DMS 273 (cell line): ENCODE results near the gene DNAJB4.
"Not testable (repeated sequence)": the region's sequence is repeated elsewhere in the genome, so short reads cannot be mapped to it uniquely, and the experiment has no call there.

Experiments used
- DNase-seq: peaks from one replicate; lab custom pipeline; 2025; ENCODE audit not compliant: unreplicated experiment; lab: John Stamatoyannopoulos, UW

DNAJB4 gene

DNA sequence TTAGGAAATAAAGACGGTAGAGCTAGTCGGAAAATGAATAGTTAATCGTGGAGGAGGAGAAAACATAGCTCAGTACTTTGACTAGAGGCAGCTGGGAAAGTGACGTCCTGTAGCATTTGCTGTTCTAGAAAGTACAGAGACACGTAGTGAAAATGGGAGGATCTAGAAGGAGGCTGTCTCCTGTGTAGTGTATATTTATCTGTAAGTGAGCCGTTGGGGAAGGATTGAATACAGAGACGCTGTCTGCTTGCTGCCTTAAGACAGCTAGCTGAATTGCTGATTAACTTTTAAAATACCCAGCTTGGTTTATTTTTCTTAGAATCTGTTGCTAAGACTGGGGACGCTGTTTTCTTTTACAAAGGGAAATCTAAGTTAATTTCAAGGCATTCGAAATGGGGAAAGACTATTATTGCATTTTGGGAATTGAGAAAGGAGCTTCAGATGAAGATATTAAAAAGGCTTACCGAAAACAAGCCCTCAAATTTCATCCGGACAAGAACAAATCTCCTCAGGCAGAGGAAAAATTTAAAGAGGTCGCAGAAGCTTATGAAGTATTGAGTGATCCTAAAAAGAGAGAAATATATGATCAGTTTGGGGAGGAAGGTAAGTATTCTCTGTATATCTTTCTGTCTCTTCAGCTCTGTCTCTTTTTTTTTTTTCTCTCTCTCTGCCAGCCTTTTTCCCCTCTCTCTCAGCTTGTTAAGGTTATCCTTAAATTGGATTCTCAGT is at the start of gene DNAJB4:
TSS of gene DNAJB4 (plus strand) at position 221 of the 729 bp plus-strand sequence. CDS start at position 393, 172 bp downstream.
- peak; percentile 97 for DNase-seq

DNA sequence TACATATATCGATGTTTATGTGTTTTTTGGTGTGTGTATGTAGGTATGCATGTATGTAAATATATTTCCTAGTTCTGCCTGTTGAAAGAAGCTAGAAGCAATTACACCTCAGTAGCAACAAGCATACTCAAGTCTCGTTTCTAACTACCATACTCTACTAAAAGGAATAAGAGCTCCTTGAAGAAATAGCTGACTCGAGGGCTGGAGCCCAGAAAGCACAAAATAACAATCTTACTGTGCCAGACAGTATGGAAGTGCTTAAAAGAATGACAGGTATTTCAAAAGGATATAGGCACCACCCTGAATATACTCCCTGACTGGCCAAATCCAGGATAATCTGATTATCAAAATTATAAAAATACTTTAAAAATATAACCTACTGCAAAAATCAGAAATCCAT is 49.0 kb upstream of the DNAJB4 start:
- no peak for DNase-seq

- no peak for DNase-seq
Observed at GRCh38 chr1:77956464-77956863, 48.3 kb upstream of the DNAJB4 start.

GRCh38 chr1:77958391-77958790 is 46.3 kb upstream of the DNAJB4 start:
- DNase-seq = no peak

DNA sequence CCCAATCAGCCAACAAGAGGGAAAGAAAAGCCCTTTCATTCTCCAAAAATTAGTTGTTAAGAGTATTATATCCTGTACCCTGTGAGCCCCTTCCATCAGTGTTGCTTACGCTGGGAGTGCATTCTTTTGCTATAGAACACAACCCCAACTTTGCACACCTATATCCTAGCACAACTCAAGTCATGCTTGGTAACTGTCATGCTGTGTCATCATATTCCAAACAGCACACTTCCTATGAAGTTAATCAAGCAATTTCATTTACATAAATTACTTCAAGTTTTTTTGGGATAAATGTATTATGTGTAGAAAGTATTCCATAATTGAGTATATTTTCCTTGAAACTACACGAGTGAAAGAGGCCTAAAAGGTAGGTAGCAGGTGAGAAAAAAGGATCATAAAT is 45.9 kb upstream of the DNAJB4 start:
- no peak for DNase-seq

DNA sequence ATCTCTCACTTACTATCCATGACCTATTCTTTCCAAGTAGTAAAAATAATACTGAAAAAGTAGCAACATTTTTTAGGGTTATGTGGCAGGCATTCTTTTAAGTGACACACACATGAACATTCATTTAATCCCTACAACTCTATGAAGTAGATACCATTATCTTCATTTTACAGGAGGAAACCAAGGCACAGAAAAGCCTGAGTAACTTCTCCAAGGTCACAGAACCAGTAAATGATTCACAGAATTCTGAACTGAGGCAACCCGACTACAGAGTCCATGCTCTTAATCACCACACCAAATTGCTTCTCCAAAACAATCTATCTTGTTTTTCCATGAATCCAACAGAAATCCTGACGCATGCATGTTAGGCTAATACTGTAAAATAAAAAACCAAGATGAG is 43.3 kb upstream of the DNAJB4 start:
- DNase-seq = no peak

GRCh38 chr1:77966291-77966690 is 38.4 kb upstream of the DNAJB4 start:
- no peak for DNase-seq

DNA sequence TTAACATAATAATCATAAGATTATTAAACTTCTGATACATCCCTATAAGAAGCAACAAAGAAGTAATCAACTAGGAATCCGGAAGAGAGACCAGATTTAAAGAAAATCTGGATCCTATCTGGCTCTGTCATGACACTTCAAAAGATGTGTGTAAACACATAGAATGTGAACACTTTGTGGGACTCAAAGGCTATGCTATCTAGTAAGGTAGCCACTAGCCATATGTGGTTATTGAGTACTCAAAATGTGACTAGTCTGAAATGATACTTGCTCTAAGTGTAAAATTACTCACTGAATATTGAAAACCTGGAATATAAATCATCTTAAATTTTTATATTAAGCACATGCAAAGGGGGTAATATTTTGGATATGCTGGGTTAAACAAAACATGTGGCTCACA is 34.5 kb upstream of the DNAJB4 start:
- DNase-seq = no peak

GRCh38 chr1:77972080-77972479 is 32.7 kb upstream of the DNAJB4 start:
- no peak for DNase-seq

- no peak for DNase-seq
Observed at GRCh38 chr1:77975386-77975785, 29.4 kb upstream of the DNAJB4 start.

GRCh38 chr1:77975907-77976306 is 28.8 kb upstream of the DNAJB4 start:
- DNase-seq = no peak

DNA sequence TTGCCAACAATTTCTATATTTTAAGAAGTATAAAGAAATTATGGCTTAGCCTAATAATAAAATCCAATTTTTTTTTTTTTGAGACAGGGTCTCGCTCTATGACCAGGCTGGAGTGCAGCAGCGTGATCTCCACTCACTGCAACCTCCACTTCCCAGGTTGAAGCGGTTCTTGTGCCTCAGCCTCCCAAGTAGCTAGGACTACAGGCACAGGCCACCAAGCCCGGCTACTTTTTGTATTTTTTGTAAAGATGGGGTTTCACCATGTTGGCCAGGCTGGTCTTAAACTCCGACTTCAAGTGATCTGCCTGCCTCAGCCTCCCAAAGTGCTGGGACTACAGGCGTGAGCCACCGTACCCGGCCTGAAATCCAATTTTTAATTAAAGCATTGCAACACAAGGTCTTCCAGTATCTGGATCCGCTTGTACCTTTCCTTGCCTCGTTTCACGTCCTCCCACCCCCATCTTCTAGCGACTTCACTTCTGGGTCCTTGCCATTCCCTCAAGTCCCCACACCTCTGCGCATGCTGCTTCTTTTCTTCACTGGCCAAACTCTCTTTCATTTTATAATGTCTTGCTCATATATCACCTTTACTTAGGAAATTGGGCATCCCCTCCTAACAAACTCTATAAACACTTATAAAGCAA is 28.2 kb upstream of the DNAJB4 start:
- peak; percentile 35 for DNase-seq

- no peak for DNase-seq
Observed at GRCh38 chr1:77977989-77978292, 26.8 kb upstream of the DNAJB4 start.

- peak; percentile 95 for DNase-seq
Observed at GRCh38 chr1:77978293-77978968, 26.3 kb upstream of the DNAJB4 start.

DNA sequence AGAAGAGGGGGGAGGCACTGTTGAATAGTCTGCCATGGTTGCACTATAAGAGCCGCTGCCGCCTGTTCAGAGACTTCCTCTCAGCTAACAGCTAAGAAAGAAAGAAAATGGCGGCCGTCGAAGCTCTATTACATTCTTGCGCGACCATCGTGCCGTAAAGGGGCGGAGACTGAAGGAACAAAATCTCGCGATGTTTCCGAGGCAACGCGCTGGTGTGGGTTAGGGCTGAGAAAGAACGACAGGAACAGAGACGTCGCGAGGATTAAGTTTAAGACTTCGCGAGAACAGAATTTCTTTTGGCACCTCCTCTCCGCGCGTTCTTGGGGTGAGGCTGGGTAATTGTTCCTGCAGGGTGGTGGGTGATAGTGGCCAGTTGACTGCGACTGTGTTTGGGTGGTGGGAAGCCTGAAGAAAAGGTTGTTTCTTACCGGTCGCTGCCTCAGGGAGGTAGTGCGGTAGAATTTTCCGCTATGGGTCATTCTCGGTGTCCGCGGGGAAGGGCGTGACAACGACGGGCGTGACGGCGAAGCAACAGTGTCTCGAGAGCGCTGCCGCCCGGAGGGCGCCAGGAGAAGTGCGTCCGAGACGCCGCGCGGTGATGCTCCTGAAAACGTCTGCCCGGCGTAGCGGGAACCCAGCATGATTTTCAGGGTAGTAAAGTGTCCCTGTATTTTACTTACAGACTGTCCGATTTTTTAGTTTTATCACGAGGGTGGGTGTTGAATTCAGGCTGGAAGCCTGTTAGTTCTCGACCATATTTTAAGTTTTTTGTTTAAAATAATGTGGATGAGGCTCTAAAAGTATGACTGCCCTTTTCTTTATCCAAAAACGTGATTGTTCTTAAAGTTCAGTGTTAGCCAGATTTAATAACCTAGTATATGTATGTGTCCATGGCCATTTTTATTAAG is 25.5 kb upstream of the DNAJB4 start, which contains the start of gene FUBP1:
TSS of gene FUBP1 (minus strand) at position 104 of the 908 bp plus-strand sequence. CDS start at position 36, 68 bp downstream.
- peak; percentile 99 for DNase-seq

DNA sequence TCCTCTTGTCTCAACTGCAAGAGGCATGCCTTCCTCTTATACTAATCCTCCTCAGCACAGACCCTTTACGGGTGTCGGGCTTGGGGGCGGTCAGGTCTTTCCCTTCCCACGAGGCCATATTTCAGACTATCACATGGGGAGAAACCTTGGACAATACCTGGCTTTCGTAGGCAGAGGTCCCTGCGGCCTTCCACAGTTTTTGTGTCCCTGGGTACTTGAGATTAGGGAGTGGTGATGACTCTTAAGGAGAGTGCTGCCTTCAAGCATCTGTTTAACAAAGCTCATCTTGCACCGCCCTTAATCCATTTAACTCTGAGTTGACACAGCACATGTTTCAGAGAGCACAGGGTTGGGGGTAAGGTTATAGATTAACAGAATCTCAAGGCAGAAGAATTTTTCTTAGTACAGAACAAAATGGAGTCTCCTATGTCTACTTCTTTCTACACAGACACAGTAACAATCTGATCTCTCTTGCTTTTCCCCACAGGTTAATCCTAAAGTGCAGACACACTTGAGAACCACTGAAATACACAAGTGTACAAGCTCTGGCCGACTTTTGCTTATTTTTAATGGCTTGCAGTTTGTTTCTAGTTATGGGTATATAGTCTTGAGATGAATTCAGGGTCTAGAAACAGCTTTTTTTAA is 21.3 kb upstream of the DNAJB4 start:
- not testable (repeated sequence) for DNase-seq

DNA sequence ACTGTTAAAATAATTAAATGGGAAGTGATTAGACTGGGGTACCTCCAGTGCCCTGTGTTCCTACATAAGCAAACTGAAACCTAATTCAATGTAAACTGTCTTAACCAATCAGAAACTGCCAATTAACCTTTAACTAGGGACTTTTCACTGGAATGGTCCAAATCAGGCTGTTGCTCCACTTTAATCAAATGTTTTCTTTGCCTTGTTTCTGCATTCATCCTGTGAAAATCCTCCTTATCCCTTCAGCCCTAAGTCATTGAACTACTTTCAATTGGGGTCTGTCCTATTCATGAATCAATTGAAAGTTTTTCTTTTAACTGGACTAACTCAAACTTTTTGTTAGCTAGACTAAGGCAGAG is 20.8 kb upstream of the DNAJB4 start:
- DNase-seq = no peak

DNA sequence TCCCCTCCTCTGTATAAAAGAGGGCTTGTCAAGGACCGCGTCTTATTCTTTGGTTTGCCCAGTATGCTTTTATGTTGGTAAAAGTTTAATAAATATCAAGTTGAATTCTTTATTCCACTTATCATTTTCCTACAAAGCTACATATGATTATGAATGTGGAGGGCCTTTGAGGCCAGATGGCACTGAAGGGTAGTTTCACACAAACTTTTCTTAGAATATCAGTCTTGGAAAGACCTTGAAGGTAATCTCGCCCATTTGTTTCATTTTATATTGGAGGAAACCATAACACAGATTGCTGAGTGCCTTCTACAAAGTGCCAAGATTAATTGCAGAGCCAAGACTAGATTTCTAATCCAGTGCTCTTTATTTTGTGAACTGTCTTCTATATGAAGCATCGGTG is 20.1 kb upstream of the DNAJB4 start:
- no peak for DNase-seq

DNA sequence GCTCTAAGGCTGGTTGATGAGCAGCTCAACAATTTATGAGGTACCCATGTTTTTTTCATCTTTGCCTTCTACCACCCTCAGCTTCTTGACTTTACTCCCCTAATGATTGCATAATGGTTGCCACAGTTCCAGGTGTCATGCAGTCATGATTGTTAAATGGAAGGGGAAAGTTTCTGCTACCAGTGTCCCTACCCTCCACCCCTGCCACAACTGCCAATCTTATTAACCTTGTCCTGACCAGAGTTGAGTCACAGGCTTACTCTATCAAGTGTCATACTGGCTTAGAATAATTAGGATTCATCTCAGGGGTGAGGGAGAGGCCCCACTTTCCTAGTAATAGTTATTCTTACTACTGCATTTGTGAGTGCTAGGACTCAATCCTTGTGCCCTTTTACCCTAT is 17.9 kb upstream of the DNAJB4 start:
- no peak for DNase-seq

GRCh38 chr1:77987919-77988318 is 16.8 kb upstream of the DNAJB4 start:
- no peak for DNase-seq

DNA sequence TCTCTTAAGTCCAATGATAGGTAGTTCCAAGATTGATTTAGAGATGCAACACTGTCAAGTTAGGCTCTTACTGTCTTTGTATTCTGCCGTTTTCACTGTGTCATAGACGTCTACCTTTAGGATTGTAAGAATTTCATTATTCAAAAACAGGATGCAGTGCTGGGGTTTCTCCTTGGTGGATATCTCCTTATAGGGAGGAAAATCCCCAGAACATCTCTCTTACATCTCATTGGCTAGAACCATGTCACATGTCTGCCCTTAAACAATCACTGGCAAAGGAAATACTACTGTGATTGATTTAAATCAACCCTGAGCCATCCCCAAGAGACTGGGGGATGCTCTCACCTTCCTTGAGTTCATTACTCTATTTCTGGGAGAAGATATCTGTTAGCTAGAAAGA is 15.0 kb upstream of the DNAJB4 start:
- no peak for DNase-seq
